Body of pancreas (tissue), 4 donors: ENCODE data around the gene SIM1. TPM values are rescaled to one million over a fixed set of nuclear protein-coding genes. Genes with fewer than 3 reads are reported as not detected.
A peak's percentile ranks its signal among the peaks of the same experiment; 100 is the strongest.

Source experiments
- ATAC-seq: fragments of 150-250 bp; one replicate; pipeline ENCODE4 v1.9.1; 2016
- DNase-seq, 4 donors: peaks; one replicate each; pipeline ENCODE4 v3.0.0-alpha.2; 2019
- H3K27ac ChIP-seq, 4 donors: fragments of 200-600 bp; sonication (generic); 1 replicate in 3 of 4; 2 replicates in 1 of 4; pipeline versions ENCODE4 v1.5.1 to v1.6.1; 2016 to 2019; ENCODE audit warnings: mild to moderate bottlenecking in 1 of 4, mixed read lengths in 1 of 4, moderate library complexity in 1 of 4
- H3K27me3 ChIP-seq, 2 donors: fragments of 200-600 bp; sonication (generic); one replicate each; pipeline ENCODE4 v1.6.0; 2016; ENCODE audit warnings: mild to moderate bottlenecking in 1 of 2
- H3K36me3 ChIP-seq, 2 donors: fragments of 200-600 bp; sonication (generic); replicated peaks in 1 of 2; 2 replicates each; pipeline ENCODE4 v1.5.1; 2016; ENCODE audit warnings: low read depth in 2 of 2; ENCODE audit not compliant: insufficient read depth in 1 of 2
- H3K4me1 ChIP-seq: fragments of 200-600 bp; sonication (generic); one replicate; pipeline ENCODE4 v1.6.0; 2016
- H3K4me3 ChIP-seq, 2 donors: fragments of 200-600 bp; sonication (generic); 1 replicate in 1 of 2; 2 replicates in 1 of 2; pipeline ENCODE4 v1.5.1; 2016 to 2019
- H3K9me3 ChIP-seq, 3 donors: fragments of 200-600 bp; sonication (generic); 1 replicate in 2 of 3; 2 replicates in 1 of 3; pipeline ENCODE4 v1.5.1; 2016
- CTCF ChIP-seq, 7 experiments: fragments of 450-650 bp in 4 of 7; fragments of 200-600 bp in 3 of 7; sonication (generic) in 3 of 7; IDR thresholded peaks; one replicate each; pipeline ENCODE4 v1.5.1; 2016 to 2019; ENCODE audit warnings: antibody characterized with exemption in 7 of 7
- POLR2A ChIP-seq, 3 donors: fragments of 450-650 bp; IDR thresholded peaks; one replicate each; pipeline ENCODE4 v1.6.1; 2016; ENCODE audit warnings: antibody characterized with exemption in 3 of 3, mild to moderate bottlenecking in 2 of 3
- WGBS, 2 donors: methylation state at CpG; one replicate each; pipeline ENCODE4 v1.1.5; 2017; 5-methylcytosine and 5-hydroxymethylcytosine counted together
- intact Hi-C: fragments of 100-400 bp; cut with DNase I; formaldehyde crosslinking; loops from one replicate; pipeline ENCODE4 v1.15.1; 2023
- total RNA-seq, 2 donors: library from RNA; depleted of rRNA; stranded (reverse); fragments of >200 nt; gene quantifications; one replicate each; pipeline ENCODE4 v1.1.0, GENCODE V29; 2016

SIM1 gene
- total RNA-seq, 2 donors from 2014 or later, result 3.6 to 6.9 TPM

GRCh38 chr6:100344321-100344720 lies 120.4 kb downstream of the SIM1 start:
- H3K27ac ChIP-seq, result no peak overlapping the region
- H3K4me1 ChIP-seq, result peaks cover 10% of the 10 kb centered on the region
- ATAC-seq (no peak), DNase-seq (no peak)
- H3K4me3 ChIP-seq, result no peak overlapping the region
- intact Hi-C loops, result no loop called here
- no peaks in the 10 kb centered on the region for H3K9me3 ChIP-seq
- no peaks in the 10 kb centered on the region for H3K36me3 ChIP-seq
- no peaks in the 10 kb centered on the region for H3K27me3 ChIP-seq
- TF ChIP-seq CTCF (IDR thresholded peaks at IDR 0.05) (no peak), POLR2A (IDR thresholded peaks at IDR 0.05) (no peak)
- 89 to 93% methylated on average over 2 of the region's 2 CpGs for WGBS, 2 donors

- no peak for TF ChIP-seq CTCF (IDR thresholded peaks at IDR 0.05)
- no peak for ATAC-seq
- H3K9me3 ChIP-seq, result no peaks in the 10 kb centered on the region
Observed at GRCh38 chr6:100343316-100344077, 121.2 kb downstream of the SIM1 start.

GRCh38 chr6:100342830-100343229 lies 121.9 kb downstream of the SIM1 start:
- Histone ChIP-seq H3K27ac (no peak overlapping the region), H3K27me3 (no peaks in the 10 kb centered on the region), H3K4me3 (no peak overlapping the region), H3K4me1 (peaks cover 10% of the 10 kb centered on the region), H3K9me3 (no peaks in the 10 kb centered on the region), H3K36me3 (no peaks in the 10 kb centered on the region)
- intact Hi-C loops, result no loop called here
- 79 to 80% methylated on average over 3 of the region's 3 CpGs for WGBS, 2 donors
- no peak for TF ChIP-seq CTCF (IDR thresholded peaks at IDR 0.05)
- no peak for TF ChIP-seq POLR2A (IDR thresholded peaks at IDR 0.05)
- DNase-seq, result no peak
- no peak for ATAC-seq

More at GRCh38 chr6:100343316-100344077, 121.2 kb downstream of the SIM1 start:
- Histone ChIP-seq H3K27me3 (no peaks in the 10 kb centered on the region), H3K4me3 (no peak overlapping the region), H3K27ac (no peak overlapping the region), H3K36me3 (no peaks in the 10 kb centered on the region), H3K4me1 (peaks cover 10% of the 10 kb centered on the region)
- intact Hi-C loops, result no loop called here
- 58 to 59% methylated on average over 4 of the region's 4 CpGs for WGBS, 2 donors
- no peak for DNase-seq

- no peaks in the 10 kb centered on the region for H3K4me1 ChIP-seq
- no peak for ATAC-seq
- intact Hi-C loops, result no loop called here
- H3K27me3 ChIP-seq, result no peaks in the 10 kb centered on the region
- DNase-seq, result peak in 1 of 4 donors; percentile 9
- H3K9me3 ChIP-seq, result no peaks in the 10 kb centered on the region
- no peaks in the 10 kb centered on the region for H3K36me3 ChIP-seq
- no peak overlapping the region for H3K27ac ChIP-seq
- WGBS, 2 donors, result 40 to 45% methylated on average over 4 of the region's 4 CpGs
- H3K4me3 ChIP-seq, result no peak overlapping the region
- TF ChIP-seq CTCF (IDR thresholded peaks at IDR 0.05), result no peak
- TF ChIP-seq POLR2A (IDR thresholded peaks at IDR 0.05), result no peak
Observed at GRCh38 chr6:100339574-100340255, 125.0 kb downstream of the SIM1 start.
